NCI-H1092 (cell line): ENCODE data around the gene MPHOSPH10.
"Not testable (repeated sequence)": the region's sequence is repeated elsewhere in the genome, so short reads cannot be mapped to it uniquely, and the experiment has no call there.

ENCODE experiments used
- DNase-seq: peaks from one replicate; lab custom pipeline; 2025; lab: John Stamatoyannopoulos, UW

The MPHOSPH10 gene

GRCh38 chr2:71130152-71130904 lies at the start of gene MPHOSPH10, which contains the start of gene MCEE:
MPHOSPH10 (plus strand) TSS chr2:71130634; CDS start chr2:71130666, 32 bp downstream.
MCEE (minus strand) TSS chr2:71130229; CDS start chr2:71130219, 10 bp downstream.
- DNase-seq = peak; percentile 76

GRCh38 chr2:71082402-71083252 lies 47.8 kb upstream of the MPHOSPH10 start:
- no peak for DNase-seq

- DNase-seq = not testable (repeated sequence)
These were observed 47.1 kb upstream of the MPHOSPH10 start for GRCh38 chr2:71083297-71083696.

DNA sequence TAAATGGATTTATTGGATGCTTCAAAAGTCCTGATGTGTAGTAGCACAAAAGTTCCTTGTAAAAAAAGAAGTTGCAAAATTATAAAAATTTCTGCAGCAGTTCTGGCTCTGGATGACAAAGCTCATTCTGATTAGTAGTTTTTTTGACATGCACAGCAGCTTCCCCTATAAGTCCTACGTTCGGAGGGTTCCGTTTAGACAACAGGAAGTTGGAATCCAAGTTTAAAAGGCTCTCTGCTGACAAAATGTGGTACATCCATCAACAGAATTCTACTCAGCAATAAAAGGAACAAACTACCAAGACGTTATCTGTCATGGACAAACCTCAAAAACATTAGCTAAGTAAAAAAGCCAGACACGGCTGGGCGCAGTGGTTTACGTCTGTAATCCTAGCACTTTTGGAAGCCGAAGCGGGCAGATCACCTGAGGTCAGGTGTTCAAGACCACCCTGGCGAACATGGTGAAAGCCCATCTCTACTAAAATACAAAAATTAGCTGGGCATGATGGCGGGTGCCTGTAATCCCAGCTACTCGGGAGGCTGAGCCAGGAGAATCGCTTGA lies 46.6 kb upstream of the MPHOSPH10 start:
- not testable (repeated sequence) for DNase-seq

GRCh38 chr2:71085325-71086003 lies 45.0 kb upstream of the MPHOSPH10 start:
- DNase-seq = not testable (repeated sequence)

DNA sequence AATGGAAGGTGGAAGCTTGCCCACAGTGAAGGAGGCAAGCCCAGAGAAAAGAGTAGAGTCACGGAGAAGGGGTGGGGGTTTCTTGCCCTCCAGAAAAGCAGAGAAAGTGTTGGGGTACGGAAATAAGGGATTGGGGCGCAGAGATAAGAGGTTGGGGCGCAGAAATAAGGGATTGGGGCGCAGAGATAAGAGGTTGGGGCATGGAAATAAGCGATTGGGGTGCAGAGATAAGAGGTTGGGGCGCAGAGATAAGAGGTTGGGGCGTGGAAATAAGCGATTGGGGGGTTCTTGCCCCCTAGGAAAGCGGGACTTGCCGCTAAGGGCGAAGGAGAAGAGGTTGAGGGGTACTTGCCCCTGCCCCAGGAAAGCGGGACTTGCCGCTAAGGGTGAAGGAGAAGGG lies 41.0 kb upstream of the MPHOSPH10 start:
- DNase-seq = not testable (repeated sequence)

DNA sequence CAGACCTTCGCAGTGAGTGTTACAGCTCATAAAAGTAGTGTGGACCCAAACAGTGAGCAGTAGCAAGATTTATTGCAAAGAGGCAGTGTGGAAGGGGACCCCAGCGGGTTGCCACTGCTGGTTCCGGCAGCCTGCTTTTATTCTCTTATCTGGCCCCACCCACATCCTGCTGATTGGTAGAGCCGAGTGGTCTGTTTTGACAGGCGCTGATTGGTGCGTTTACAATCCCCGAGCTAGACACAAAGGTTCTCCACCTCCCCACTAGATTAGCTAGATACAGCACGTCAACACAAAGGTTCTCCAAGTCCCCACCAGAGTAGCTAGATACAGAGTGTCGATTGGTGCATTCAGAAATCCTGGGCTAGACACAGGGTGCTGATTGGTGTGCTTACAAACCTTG lies 38.6 kb upstream of the MPHOSPH10 start:
- not testable (repeated sequence) for DNase-seq

DNA sequence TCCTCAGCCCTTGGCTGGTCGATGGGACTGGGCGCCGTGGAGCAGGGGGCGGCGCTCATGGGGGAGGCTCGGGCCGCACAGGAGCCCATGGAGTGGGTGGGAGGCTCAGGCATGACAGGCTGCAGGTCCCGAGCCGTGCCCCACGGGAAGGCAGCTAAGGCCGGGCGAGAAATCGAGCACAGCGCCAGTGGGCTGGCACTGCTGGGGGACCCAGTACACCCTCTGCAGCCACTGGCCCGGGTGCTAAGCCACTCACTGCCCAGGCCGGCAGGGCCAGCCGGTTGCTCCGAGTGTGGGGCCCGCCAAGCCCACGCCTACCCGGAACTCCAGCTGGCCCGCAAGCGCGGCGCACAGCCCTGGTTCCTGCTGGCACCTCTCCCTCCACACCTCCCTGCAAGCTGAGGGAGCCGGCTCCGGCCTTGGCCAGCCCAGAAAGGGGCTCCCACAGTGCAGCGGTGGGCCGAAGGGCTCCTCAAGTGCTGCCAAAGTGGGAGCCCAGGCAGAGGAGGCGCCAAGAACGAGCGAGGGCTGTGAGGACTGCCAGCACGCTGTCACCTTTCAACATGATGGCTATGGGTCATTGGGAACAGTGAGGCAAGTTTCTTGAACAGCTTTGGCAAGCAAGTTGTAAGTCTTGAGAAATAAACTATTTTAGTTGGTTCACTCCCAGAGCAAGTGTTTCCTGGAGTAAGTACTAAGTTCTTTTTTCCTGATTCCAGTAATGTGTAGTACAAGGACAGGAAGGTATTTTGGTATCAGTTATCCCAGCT lies 37.8 kb upstream of the MPHOSPH10 start:
- DNase-seq = not testable (repeated sequence)

- DNase-seq = peak; percentile 4
These were observed 30.1 kb upstream of the MPHOSPH10 start for GRCh38 chr2:71100195-71100964.

DNA sequence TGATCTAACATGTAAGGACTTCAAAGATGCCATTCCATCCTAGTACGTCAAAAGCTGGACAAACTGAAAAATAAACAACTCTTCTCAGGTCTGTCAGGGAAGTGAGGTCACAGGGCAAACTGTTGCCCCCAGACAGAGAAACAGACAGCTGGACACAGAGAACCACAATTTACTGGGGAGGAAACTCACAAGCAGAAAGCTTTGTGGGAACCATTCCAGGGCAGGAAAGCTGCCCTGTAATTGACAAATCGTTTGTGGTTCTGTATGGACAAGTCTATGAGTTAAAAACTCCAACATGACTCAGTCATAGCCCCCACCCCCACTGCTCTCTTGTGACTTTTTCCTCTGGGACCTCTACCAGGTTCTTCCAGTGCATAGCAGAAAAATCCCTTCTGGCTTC lies 28.8 kb upstream of the MPHOSPH10 start:
- DNase-seq = no peak

- no peak for DNase-seq
These were observed 27.3 kb upstream of the MPHOSPH10 start for GRCh38 chr2:71102981-71103681.

- no peak for DNase-seq
These were observed 26.6 kb upstream of the MPHOSPH10 start for GRCh38 chr2:71103809-71104208.

GRCh38 chr2:71106463-71106862 lies 24.0 kb upstream of the MPHOSPH10 start:
- DNase-seq = not testable (repeated sequence)

GRCh38 chr2:71108091-71108490 lies 22.3 kb upstream of the MPHOSPH10 start:
- no peak for DNase-seq

DNA sequence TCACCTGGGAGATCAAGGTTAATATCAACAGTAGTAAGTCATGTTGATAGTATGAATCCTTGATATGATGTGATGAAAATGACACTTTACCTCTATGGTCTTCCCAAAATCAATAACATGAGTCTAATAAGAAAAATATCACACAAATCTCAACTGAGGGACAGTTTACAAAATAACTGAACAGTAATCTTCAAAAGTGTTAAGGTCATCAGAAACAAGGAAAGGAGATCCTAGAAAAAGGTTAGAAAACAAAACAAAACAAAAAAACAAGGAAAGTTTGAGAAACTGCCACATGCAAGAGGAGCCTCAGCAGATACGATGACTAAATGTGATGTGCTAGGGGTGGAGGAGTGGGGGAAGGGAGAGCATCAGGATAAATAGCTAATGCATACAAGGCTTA lies 16.6 kb upstream of the MPHOSPH10 start:
- no peak for DNase-seq

GRCh38 chr2:71117063-71117462 lies 13.4 kb upstream of the MPHOSPH10 start:
- DNase-seq = no peak

- no peak for DNase-seq
These were observed 10.2 kb upstream of the MPHOSPH10 start for GRCh38 chr2:71120195-71120594.

DNA sequence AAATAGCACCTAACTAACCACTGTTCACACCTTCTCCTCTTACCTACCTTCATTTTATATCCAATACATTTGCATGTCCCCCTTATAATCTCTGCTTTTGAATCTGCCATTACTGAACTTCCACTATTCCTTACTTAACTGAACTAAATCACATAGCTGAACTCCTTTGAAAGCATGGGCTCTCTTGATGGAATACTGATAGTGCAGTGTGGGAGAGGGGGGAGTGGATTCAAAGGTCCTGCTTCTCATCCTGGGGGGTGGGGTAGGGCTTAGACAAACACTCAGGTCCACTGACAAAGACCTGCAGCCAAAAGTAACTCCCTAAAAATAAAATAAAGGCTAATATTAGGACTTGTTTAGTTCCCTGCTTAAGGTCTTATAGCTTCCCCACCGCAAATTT lies 9.0 kb upstream of the MPHOSPH10 start:
- no peak for DNase-seq

DNA sequence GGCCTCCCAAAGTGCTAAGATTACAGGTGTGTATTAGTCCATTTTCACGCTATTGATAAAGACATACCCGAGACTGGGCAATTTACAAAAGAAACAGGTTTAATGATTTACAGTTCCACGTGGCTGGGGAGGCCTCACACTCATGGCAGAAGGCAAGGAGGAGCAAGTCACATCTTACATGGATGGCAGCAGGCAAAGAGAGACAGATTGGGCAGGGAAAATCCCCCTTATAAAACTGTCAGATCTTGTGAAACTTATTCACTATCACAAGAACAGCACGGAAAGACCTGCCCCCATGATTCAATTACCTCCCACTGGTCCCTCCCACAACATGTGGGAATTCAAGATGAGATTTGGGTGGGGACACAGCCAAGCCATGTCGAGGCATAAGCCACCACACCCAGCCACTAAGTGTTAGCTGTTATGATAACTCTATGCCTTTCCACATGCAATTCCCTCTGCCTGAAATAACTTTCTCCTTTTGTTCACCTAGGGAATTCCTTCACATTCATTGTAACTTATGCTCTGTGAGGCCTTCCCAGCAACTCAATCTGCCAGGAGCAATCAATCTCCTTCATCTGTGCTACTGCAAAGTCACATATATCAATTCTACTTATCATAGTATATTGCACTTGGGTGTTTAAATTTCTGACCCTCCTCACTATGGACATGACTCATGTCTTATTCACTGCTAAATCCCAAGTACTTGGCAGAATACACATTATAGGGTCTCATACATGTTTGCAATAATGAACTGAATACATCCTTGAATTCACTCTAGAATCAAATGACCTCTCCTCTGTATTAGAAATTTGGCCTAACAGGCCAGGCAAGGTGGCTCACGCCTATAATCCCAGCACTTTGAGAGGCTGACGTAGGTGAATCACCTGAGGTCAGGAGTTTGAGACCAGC lies 7.8 kb upstream of the MPHOSPH10 start:
- no peak for DNase-seq
